HUDEP-2 (cell line): ENCODE measurements around the gene CYP4A22.
"Not testable (repeated sequence)": the region's sequence is repeated elsewhere in the genome, so short reads cannot be mapped to it uniquely, and the experiment has no call there.

Experiments used
- DNase-seq, 76 experiments: peaks; one replicate each; lab custom pipeline; 2025; ENCODE audit not compliant: unreplicated experiment in 76 of 76; lab: John Stamatoyannopoulos, UW

Gene CYP4A22

GRCh38 chr1:47184090-47184821, 47.0 kb downstream of the CYP4A22 start:
- peak in 1 of 76 experiments; percentile 8 for DNase-seq

DNA sequence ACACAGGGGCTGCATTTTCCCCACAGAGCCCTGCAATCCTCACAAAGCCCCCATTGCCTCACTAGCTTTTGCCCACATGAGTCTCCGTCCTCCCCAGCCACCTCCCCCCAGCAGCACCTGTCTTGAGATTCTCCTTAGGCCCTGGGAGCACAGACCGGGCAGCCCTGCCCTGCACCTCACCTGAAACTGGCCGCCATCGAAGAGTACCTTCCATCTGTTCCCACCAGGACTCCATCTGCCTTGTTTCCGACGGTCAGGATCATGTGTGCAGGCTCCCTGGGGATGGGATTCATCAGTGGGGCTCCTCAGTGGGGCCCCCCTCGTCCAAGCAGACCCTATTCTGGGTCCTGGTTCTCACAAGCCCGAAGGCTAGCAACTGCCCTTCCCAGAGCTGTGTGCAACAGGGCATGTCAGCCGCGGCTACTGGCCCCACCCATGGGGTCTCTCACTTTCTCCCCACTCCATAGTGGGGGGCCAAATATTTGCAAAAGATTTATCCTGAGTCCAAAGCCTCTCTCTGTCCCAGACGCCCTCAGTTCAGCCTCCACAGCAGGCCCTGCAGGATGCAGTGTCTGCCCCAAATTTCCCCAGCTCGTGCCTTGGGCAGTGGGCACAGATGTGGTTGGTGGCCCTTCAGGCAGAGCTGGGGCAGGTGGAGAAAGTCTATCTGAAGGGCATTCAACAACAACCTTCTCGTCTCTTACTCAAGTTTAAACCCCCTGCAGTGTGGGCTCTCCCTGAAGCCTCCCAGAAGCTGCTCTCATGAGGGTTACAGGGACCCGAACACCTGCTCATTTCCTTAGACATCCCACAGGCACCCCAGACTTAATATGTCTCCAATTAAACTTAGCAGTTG, 47.8 kb downstream of the CYP4A22 start:
- DNase-seq: no peak

- no peak for DNase-seq
Observed at GRCh38 chr1:47186267-47187185, 49.3 kb downstream of the CYP4A22 start.

- DNase-seq: no peak
Observed at GRCh38 chr1:47187231-47187925, 50.1 kb downstream of the CYP4A22 start.

- DNase-seq: no peak
Observed at GRCh38 chr1:47187926-47188250, 50.6 kb downstream of the CYP4A22 start.

- DNase-seq: no peak
Observed at GRCh38 chr1:47188791-47189785, 51.8 kb downstream of the CYP4A22 start.

DNA sequence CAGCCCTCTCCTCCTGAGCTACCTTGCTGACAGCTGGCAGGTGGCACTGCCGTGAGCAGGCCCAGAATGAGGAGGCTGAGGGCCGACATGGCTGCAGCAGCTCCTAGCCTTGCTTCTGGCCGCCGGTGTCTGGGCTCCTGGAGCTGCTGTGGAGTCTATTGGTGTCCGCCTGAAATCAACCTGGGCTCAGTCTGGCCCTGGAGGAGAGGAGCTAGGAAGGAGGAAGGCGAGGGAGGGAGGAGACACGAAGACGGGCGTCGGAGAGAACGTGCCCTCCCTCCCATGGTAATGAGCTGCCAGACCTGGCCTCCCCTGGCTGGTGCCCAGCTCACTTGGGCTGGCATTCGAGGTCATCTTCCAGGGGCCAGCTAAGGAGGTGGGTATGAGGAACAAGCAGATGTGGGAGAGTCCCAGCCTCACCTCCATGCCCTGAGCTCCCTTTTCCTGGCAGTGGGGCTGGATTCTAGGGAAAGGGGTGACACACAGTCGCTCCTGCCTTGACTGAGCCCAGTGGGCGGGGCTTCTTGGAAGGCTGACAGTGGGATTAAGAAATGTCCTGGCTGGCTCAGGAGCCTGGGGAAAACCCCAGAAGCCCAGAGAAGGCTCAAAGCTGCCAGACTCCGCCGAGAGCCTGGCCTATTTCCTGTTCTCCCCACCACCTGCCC, 52.7 kb downstream of the CYP4A22 start, which contains the start of gene PDZK1IP1:
PDZK1IP1 (minus strand) TSS at position 193 of the 665 bp plus-strand sequence; CDS start at position 89, 104 bp downstream.
- peak in 57 of 76 experiments; percentile 6 to 83 (median 57) for DNase-seq

DNA sequence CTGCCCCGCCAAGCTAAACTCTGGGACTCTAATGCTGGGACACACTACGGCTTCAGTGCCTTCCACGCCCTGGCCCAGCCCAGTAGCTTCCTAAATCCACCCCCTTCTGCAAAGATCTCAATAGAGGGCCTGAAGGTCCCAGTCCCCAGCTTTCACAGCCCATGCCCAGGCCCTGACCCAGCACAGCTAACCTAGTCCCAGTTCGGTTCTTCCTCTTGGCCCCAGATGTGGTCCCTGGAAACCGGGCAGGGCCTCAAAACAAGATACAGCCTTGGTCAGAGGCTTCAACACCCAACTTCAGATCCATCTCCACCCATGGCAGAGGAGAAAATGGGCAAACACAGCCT, 53.2 kb downstream of the CYP4A22 start:
- peak in 7 of 76 experiments; percentile 24 to 59 (median 46) for DNase-seq

- no peak for DNase-seq
Observed at GRCh38 chr1:47190857-47191256, 53.6 kb downstream of the CYP4A22 start.

- DNase-seq: no peak
Observed at GRCh38 chr1:47191940-47192457, 54.8 kb downstream of the CYP4A22 start.

DNA sequence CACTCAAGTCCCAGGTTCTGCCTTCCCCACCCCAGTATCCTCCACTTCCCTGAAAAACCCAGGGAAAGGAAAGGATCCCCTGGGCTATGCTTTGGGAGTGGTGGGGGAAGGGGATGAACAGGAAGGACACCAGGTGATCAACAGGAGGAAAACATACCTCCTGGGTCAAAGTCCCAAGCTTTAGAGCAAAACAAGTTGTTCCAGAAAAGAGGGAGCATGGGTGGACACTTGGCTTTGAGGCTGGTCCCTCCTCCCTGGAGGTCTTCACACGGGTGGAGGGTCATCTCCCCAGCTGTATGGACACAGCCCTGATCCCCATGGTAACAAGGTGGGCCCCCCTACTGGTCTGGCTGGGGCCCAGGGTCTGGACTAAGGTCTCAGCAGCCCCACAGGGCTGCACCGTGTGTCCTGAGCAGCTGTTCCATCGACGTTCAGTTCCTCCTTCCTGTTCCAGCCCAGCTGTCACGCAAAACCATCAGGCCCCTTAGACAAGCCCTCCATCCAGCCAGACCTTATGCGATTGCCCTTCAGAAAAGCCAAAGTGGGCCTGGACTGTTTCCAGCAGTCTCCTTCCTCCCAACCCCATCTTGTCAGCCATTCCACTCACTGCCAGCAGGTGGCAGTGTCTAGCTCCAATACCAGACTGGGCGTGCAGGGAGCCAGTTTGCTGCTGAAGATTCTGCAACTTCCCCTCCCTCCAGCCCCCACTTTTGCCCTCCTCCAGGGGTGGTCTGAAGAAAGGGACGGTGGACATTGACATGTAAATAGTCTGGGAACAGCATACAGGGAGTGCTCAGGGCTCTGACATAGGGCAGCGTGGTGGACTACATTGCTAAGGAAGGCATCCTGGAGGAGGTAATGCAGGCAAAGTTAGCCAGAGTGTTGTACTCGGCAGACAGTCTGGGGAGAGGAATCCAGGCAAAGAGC, 55.5 kb downstream of the CYP4A22 start:
- peak in 72 of 76 experiments; percentile 25 to 89 (median 72) for DNase-seq

DNA sequence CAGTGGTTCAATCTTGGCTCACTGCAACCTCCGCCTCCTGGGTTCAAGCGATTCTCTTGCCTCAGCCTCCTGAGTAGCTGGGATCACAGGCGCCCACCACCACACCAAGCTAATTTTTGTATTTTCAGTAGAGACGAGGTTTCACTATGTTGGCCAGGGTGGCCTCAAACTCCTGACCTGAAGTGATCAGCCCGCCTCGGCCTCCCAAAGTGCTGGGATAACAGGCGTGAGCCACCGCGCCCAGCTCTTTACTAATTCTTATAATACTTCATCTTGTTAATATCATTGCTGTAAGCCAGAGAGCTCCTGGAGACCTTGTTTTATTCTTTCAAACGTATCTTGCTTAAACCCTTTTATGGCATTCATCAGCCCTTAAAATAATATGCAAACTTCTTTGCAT, 56.3 kb downstream of the CYP4A22 start:
- DNase-seq: not testable (repeated sequence)

- DNase-seq: peak in 1 of 76 experiments; percentile 20
Observed at GRCh38 chr1:47194311-47194710, 57.1 kb downstream of the CYP4A22 start.

DNA sequence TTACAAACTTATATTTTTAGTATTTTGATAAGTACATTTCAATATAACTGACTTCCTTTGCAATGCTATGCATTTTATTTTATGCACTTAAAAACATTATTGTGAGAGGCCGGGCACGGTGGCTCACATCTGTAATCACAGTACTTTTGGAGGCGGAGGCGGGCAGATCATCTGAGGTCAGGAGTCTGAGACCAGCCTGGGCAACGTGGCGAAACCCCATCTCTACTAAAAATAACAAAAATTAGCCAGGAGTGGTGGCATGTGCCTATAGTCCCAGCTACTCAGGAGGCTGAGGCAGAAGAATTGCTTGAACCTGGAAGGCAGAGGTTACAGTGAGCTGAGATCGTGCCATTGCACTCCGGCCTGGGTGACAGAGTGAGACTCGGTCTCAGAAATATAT, 58.7 kb downstream of the CYP4A22 start:
- DNase-seq: not testable (repeated sequence)

- DNase-seq: peak in 28 of 76 experiments; percentile 13 to 52 (median 31)
Observed at GRCh38 chr1:47196622-47197021, 59.4 kb downstream of the CYP4A22 start.

GRCh38 chr1:47198214-47198613, 61.0 kb downstream of the CYP4A22 start:
- DNase-seq: no peak
